GM12878 (cell line): ENCODE measurements around the gene C17orf107. TPM values are rescaled to one million over a fixed set of nuclear protein-coding genes. Genes with fewer than 3 reads are reported as not detected.

Experiments
- CREM ChIP-seq: IDR thresholded peaks from 2 replicates; pipeline ENCODE4 v1.6.1; 2014; ENCODE audit warnings: antibody characterized with exemption, low read depth
- NBN ChIP-seq: fragments of 450-650 bp; IDR thresholded peaks from 2 replicates; pipeline ENCODE4 v1.6.1; 2016
- NFYB ChIP-seq: IDR thresholded peaks from 2 replicates; pipeline ENCODE4 v1.6.1; 2011; ENCODE audit warnings: low read depth, mild to moderate bottlenecking, low read length, improper control_type of control experiment, moderate library complexity; ENCODE audit not compliant: insufficient read depth
- ZBED1 ChIP-seq: IDR thresholded peaks from 2 replicates; pipeline ENCODE4 v1.6.1; 2016; ENCODE audit warnings: borderline replicate concordance
- ZNF687 ChIP-seq: fragments of 450-650 bp; IDR thresholded peaks from 2 replicates; pipeline ENCODE4 v1.6.1; 2017; ENCODE audit warnings: mild to moderate bottlenecking, moderate library complexity
- polyA plus RNA-seq, 11 experiments: library from polyadenylated mRNA; depleted of rRNA in 4 of 11; unstranded in 6 of 11; stranded (reverse) in 5 of 11; fragments of >200 nt; fragmentation: Nextera tagmentation in 4 of 11; fragmentation: Illumina TruSeq in 1 of 11; extraction: Ambion mirVana in 4 of 11; extraction: Trizol in 1 of 11; gene quantifications; 1 replicate in 1 of 11; 2 replicates in 10 of 11; pipeline versions ENCODE4 v1.2.1 to v1.2.3, GENCODE V29; 2011 to 2016; ENCODE audit warnings: inconsistent platforms in 2 of 11, missing spikeins in 2 of 11, low read depth in 1 of 11
- total RNA-seq, 4 experiments: library from RNA; depleted of rRNA in 3 of 4; stranded (reverse); fragments of >200 nt in 3 of 4; fragmentation: Illumina TruSeq in 1 of 4; extraction: Trizol in 1 of 4; gene quantifications; 2 replicates each; pipeline versions ENCODE4 v1.2.1 to v1.2.3, GENCODE V29; 2013 to 2021
- TF ChIP-seq, protein P1 (sequence below): fragments of 450-650 bp; IDR thresholded peaks from 2 replicates; pipeline ENCODE4 v1.6.1; 2016; ENCODE audit warnings: mild to moderate bottlenecking
- TF ChIP-seq, protein P2 (sequence below): fragments of 450-650 bp; formaldehyde crosslinking; IDR thresholded peaks from 2 replicates; pipeline ENCODE4 v1.4.0; 2022; ENCODE audit warnings: mild to moderate bottlenecking, moderate library complexity

C17orf107 gene
- total and polyA plus RNA-seq, 10 of the 15 experiments (the other 5 are each of a cell fraction or from before 2014, with no cell fraction given) = 0.05 to 0.46 (median 0.11) TPM; not detected in 3

- no peak for TF ChIP-seq NFYB
- TF ChIP-seq NBN = no peak
- TF ChIP-seq ZNF687 = no peak
- TF ChIP-seq, protein P1, sequence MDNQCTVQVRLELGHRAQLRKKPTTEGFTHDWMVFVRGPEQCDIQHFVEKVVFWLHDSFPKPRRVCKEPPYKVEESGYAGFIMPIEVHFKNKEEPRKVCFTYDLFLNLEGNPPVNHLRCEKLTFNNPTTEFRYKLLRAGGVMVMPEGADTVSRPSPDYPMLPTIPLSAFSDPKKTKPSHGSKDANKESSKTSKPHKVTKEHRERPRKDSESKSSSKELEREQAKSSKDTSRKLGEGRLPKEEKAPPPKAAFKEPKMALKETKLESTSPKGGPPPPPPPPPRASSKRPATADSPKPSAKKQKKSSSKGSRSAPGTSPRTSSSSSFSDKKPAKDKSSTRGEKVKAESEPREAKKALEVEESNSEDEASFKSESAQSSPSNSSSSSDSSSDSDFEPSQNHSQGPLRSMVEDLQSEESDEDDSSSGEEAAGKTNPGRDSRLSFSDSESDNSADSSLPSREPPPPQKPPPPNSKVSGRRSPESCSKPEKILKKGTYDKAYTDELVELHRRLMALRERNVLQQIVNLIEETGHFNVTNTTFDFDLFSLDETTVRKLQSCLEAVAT = no peak
- no peak for TF ChIP-seq CREM
- TF ChIP-seq, protein P2, sequence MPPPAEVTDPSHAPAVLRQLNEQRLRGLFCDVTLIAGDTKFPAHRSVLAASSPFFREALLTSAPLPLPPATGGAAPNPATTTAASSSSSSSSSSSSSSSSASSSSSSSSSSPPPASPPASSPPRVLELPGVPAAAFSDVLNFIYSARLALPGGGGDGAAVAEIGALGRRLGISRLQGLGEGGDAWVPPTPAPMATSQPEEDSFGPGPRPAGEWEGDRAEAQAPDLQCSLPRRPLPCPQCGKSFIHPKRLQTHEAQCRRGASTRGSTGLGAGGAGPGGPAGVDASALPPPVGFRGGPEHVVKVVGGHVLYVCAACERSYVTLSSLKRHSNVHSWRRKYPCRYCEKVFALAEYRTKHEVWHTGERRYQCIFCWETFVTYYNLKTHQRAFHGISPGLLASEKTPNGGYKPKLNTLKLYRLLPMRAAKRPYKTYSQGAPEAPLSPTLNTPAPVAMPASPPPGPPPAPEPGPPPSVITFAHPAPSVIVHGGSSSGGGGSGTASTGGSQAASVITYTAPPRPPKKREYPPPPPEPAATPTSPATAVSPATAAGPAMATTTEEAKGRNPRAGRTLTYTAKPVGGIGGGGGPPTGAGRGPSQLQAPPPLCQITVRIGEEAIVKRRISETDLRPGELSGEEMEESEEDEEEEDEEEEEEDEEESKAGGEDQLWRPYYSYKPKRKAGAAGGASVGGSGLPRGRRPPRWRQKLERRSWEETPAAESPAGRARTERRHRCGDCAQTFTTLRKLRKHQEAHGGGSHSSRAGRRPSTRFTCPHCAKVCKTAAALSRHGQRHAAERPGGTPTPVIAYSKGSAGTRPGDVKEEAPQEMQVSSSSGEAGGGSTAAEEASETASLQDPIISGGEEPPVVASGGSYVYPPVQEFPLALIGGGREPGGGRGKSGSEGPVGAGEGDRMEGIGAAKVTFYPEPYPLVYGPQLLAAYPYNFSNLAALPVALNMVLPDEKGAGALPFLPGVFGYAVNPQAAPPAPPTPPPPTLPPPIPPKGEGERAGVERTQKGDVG (CRISPR knock-in tag) = no peak
- no peak for TF ChIP-seq ZBED1
These were observed 17.4 kb upstream of the C17orf107 start (continued) for GRCh38 chr17:4881761-4882555.
